Natural killer cell (primary cell): ENCODE measurements around the gene CCDC124. TPM values are rescaled to one million over a fixed set of nuclear protein-coding genes. Genes with fewer than 3 reads are reported as not detected.
"Not testable (repeated sequence)": the region's sequence is repeated elsewhere in the genome, so short reads cannot be mapped to it uniquely, and the experiment has no call there.

Source experiments
- ATAC-seq, 3 donors: fragments of 150-1000 bp in 2 of 3; fragments of 200-7000 bp in 1 of 3; cut with Tn5 transposase; 1 replicate in 1 of 3; 2 replicates in 2 of 3; pipeline ENCODE4 v1.10.0; 2021; ENCODE audit warnings: mild to moderate bottlenecking in 2 of 3, moderate library complexity in 2 of 3
- DNase-seq, 2 donors: peaks; one replicate each; pipeline versions ENCODE4 v3.0.0 to v3.0.0-alpha.2; 2013 to 2021; ENCODE audit warnings: mixed read lengths in 1 of 2
- H3K27ac ChIP-seq: one replicate; pipeline ENCODE4 v1.5.1; 2013; ENCODE audit warnings: mild to moderate bottlenecking, low read length
- H3K27me3 ChIP-seq: one replicate; pipeline ENCODE4 v1.6.1; 2013; ENCODE audit warnings: low read length; ENCODE audit not compliant: control insufficient read depth, insufficient read depth
- H3K36me3 ChIP-seq: one replicate; pipeline ENCODE4 v1.6.1; 2013; ENCODE audit warnings: low read length; ENCODE audit not compliant: control insufficient read depth, insufficient read depth
- H3K4me1 ChIP-seq: one replicate; pipeline ENCODE4 v1.6.1; 2013; ENCODE audit warnings: low read length; ENCODE audit not compliant: control insufficient read depth, insufficient read depth
- H3K4me3 ChIP-seq: one replicate; pipeline ENCODE4 v1.5.1; 2013; ENCODE audit warnings: low read length
- H3K9me3 ChIP-seq: one replicate; pipeline ENCODE4 v1.6.1; 2013; ENCODE audit warnings: low read length; ENCODE audit not compliant: control insufficient read depth, insufficient read depth
- H3K27ac Mint-ChIP-seq, 2 donors: one replicate each; pipeline ENCODE4 v1.8.0; 2022; ENCODE audit warnings: mild to moderate bottlenecking in 2 of 2, mixed read lengths in 2 of 2, moderate library complexity in 1 of 2
- H3K27me3 Mint-ChIP-seq, 2 donors: one replicate each; pipeline ENCODE4 v1.8.0; 2022; ENCODE audit warnings: low read depth in 2 of 2, mixed read lengths in 2 of 2
- H3K36me3 Mint-ChIP-seq: one replicate; pipeline ENCODE4 v1.8.0; 2022; ENCODE audit warnings: mixed read lengths
- H3K4me1 Mint-ChIP-seq, 2 donors: one replicate each; pipeline ENCODE4 v1.8.0; 2022; ENCODE audit warnings: mixed read lengths in 2 of 2
- H3K4me3 Mint-ChIP-seq: one replicate; pipeline ENCODE4 v1.8.0; 2022; ENCODE audit warnings: mild to moderate bottlenecking, moderate library complexity, mixed read lengths
- H3K9me3 Mint-ChIP-seq, 2 donors: one replicate each; pipeline ENCODE4 v1.8.0; 2022; ENCODE audit warnings: mixed read lengths in 2 of 2
- CTCF ChIP-seq: fragments of 200-600 bp; IDR thresholded peaks from one replicate; pipeline ENCODE4 v1.8.0; 2022; ENCODE audit warnings: antibody characterized with exemption
- WGBS: methylation state at CpG from one replicate; pipeline ENCODE4 v1.1.7; 2013; ENCODE audit warnings: missing lambda C conversion rate; ENCODE audit not compliant: insufficient coverage; 5-methylcytosine and 5-hydroxymethylcytosine counted together
- intact Hi-C: fragments of 100-400 bp; cut with micrococcal nuclease; formaldehyde crosslinking; loops from one replicate; pipeline ENCODE4 v1.14.2; 2022
- total RNA-seq, 4 donors: library from RNA; stranded (reverse); fragments of 120-200 nt in 1 of 4; gene quantifications; one replicate each; pipeline versions ENCODE4 v1.2.3 to v1.2.4, GENCODE V29; 2013 to 2022

CCDC124 gene
- total RNA-seq, 3 donors from 2014 or later (not counting 1 experiment from before 2014, with no cell fraction given): 32.6 to 37.6 (median 37.4) TPM

- Histone ChIP-seq H3K4me1 (no peaks in the 10 kb centered on the region), H3K27ac (no peak overlapping the region), H3K36me3 (no peaks in the 10 kb centered on the region), H3K9me3 (peaks cover 12% of the 10 kb centered on the region), H3K4me3 (no peak overlapping the region), H3K27me3 (no peaks in the 10 kb centered on the region)
- H3K4me1 Mint-ChIP-seq: no peaks in the 10 kb centered on the region
- no peak overlapping the region for H3K27ac Mint-ChIP-seq
- intact Hi-C loops: no loop called here
- DNase-seq (no peak), ATAC-seq (no peak)
- peaks cover 0 to 3% of the 10 kb centered on the region in 2 donors for H3K27me3 Mint-ChIP-seq
- H3K4me3 Mint-ChIP-seq: no peak overlapping the region
- no peak for TF ChIP-seq CTCF
- 85% methylated on average over 6 of the region's 6 CpGs for WGBS
- H3K36me3 Mint-ChIP-seq: no peaks in the 10 kb centered on the region
- no peaks in the 10 kb centered on the region for H3K9me3 Mint-ChIP-seq
Observed at GRCh38 chr19:17915940-17916593, 16.7 kb upstream of the CCDC124 start.

- H3K4me3 Mint-ChIP-seq, H3K36me3 Mint-ChIP-seq, H3K4me3 ChIP-seq, H3K27ac ChIP-seq, H3K27me3 Mint-ChIP-seq, H3K27me3 ChIP-seq, H3K9me3 Mint-ChIP-seq, H3K27ac Mint-ChIP-seq, intact Hi-C loops, H3K4me1 ChIP-seq, DNase-seq, H3K4me1 Mint-ChIP-seq, H3K9me3 ChIP-seq, ATAC-seq, H3K36me3 ChIP-seq: not testable (repeated sequence)
- 98% methylated on average over 22 of the region's 30 CpGs for WGBS
Observed at GRCh38 chr19:17918151-17918550, 14.7 kb upstream of the CCDC124 start.

GRCh38 chr19:17919122-17919521 is 13.7 kb upstream of the CCDC124 start:
- H3K4me1 Mint-ChIP-seq, H3K36me3 ChIP-seq, H3K4me1 ChIP-seq, H3K27ac Mint-ChIP-seq, H3K4me3 Mint-ChIP-seq, H3K27me3 ChIP-seq, H3K9me3 Mint-ChIP-seq, H3K36me3 Mint-ChIP-seq, H3K27me3 Mint-ChIP-seq, H3K4me3 ChIP-seq, H3K27ac ChIP-seq, H3K9me3 ChIP-seq, ATAC-seq, intact Hi-C loops, DNase-seq: not testable (repeated sequence)
- WGBS: no CpG with 5 or more reads among the region's 5 CpGs

DNA sequence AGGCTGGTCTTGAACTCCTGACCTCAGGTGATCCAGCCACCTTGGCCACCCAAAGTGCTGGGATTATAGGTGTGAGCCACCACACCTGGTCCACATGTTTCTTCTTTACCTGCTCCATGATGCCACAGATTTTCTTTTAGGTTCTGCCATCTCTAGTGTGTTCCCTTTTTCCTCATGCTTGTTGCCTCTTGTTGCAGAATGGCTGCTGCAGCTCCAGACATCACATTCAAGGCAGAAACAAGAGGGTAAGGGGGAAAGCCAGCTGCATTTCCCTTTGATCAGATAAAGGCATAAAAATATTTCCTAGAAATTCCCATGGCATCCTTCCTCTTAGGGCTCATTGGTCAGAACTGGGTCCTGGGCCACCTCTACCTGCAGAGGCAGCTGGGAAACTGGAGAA is 12.3 kb upstream of the CCDC124 start:
- Mint-ChIP-seq H3K36me3 (no peaks in the 10 kb centered on the region), H3K27me3 (peaks cover 0 to 2% of the 10 kb centered on the region in 2 donors), H3K9me3 (no peaks in the 10 kb centered on the region), H3K4me1 (no peaks in the 10 kb centered on the region), H3K27ac (no peak overlapping the region), H3K4me3 (no peak overlapping the region)
- ATAC-seq: no peak
- no peak for DNase-seq
- Histone ChIP-seq H3K4me3 (no peak overlapping the region), H3K4me1 (no peaks in the 10 kb centered on the region), H3K27ac (no peak overlapping the region), H3K9me3 (no peaks in the 10 kb centered on the region), H3K27me3 (no peaks in the 10 kb centered on the region), H3K36me3 (no peaks in the 10 kb centered on the region)
- no peak for TF ChIP-seq CTCF
- intact Hi-C loops: no loop called here
